H9 (cell line): ENCODE measurements around the gene COQ8B. TPM values are rescaled to one million over a fixed set of nuclear protein-coding genes. Genes with fewer than 3 reads are reported as not detected.

Source experiments
- DNase-seq: peaks from one replicate; pipeline ENCODE4 v3.0.0-alpha.2; 2017
- H2AFZ ChIP-seq: one replicate; pipeline ENCODE4 v1.6.1; 2013; ENCODE audit warnings: mild to moderate bottlenecking, low read length, control low read depth, moderate library complexity
- H2AK5ac ChIP-seq: 2 replicates; pipeline ENCODE4 v1.6.1; 2013; ENCODE audit warnings: low read length, control low read depth, mixed read lengths; ENCODE audit not compliant: insufficient read length
- H2BK120ac ChIP-seq: one replicate; pipeline ENCODE4 v1.6.1; 2013; ENCODE audit warnings: low read depth, mild to moderate bottlenecking, low read length, control low read depth, inconsistent platforms; ENCODE audit not compliant: poor library complexity, severe bottlenecking
- H2BK12ac ChIP-seq: 2 replicates; pipeline ENCODE4 v1.6.1; 2013; ENCODE audit warnings: low read length, control low read depth, mixed read lengths, low read depth; ENCODE audit not compliant: insufficient read length
- H2BK15ac ChIP-seq: 2 replicates; pipeline ENCODE4 v1.6.1; 2013; ENCODE audit warnings: low read depth, low read length, control low read depth
- H2BK20ac ChIP-seq: one replicate; pipeline ENCODE4 v1.6.1; 2013; ENCODE audit warnings: low read depth, mild to moderate bottlenecking, low read length, control low read depth, inconsistent platforms; ENCODE audit not compliant: poor library complexity, severe bottlenecking
- H2BK5ac ChIP-seq: 2 replicates; pipeline ENCODE4 v1.6.1; 2013; ENCODE audit warnings: low read length, control low read depth, mixed read lengths; ENCODE audit not compliant: insufficient read length
- H3K14ac ChIP-seq: 2 replicates; pipeline ENCODE4 v1.6.1; 2013; ENCODE audit warnings: low read length, control low read depth; ENCODE audit not compliant: insufficient read depth
- H3K18ac ChIP-seq: 2 replicates; pipeline ENCODE4 v1.6.1; 2013; ENCODE audit warnings: low read depth, mild to moderate bottlenecking, mixed read lengths, low read length, control low read depth; ENCODE audit not compliant: insufficient read length
- H3K23ac ChIP-seq: 2 replicates; pipeline ENCODE4 v1.6.1; 2013; ENCODE audit warnings: low read length, control low read depth, mixed read lengths, low read depth; ENCODE audit not compliant: insufficient read length
- H3K23me2 ChIP-seq: 2 replicates; pipeline ENCODE4 v1.6.1; 2013; ENCODE audit warnings: low read depth, mild to moderate bottlenecking, mixed read lengths, low read length, control low read depth; ENCODE audit not compliant: insufficient read length, poor library complexity, severe bottlenecking
- H3K27ac ChIP-seq: 2 replicates; pipeline ENCODE4 v1.5.1; 2013; ENCODE audit warnings: low read length, control low read depth, mixed read lengths, low read depth; ENCODE audit not compliant: insufficient read length
- H3K27me3 ChIP-seq: 2 replicates; pipeline ENCODE4 v1.6.1; 2013; ENCODE audit warnings: low read length, control low read depth, inconsistent platforms; ENCODE audit not compliant: insufficient read depth
- H3K4ac ChIP-seq: 2 replicates; pipeline ENCODE4 v1.6.1; 2013; ENCODE audit warnings: low read depth, mild to moderate bottlenecking, control low read depth, inconsistent platforms, low read length, moderate library complexity
- H3K4me1 ChIP-seq: 2 replicates; pipeline ENCODE4 v1.6.1; 2013; ENCODE audit warnings: low read length, control low read depth, inconsistent platforms; ENCODE audit not compliant: insufficient read depth
- H3K4me2 ChIP-seq: 2 replicates; pipeline ENCODE4 v1.6.1; 2013; ENCODE audit warnings: low read length, control low read depth, mixed read lengths; ENCODE audit not compliant: insufficient read length, insufficient read depth
- H3K56ac ChIP-seq: 2 replicates; pipeline ENCODE4 v1.6.1; 2013; ENCODE audit warnings: low read depth, mild to moderate bottlenecking, mixed read lengths, low read length, control low read depth; ENCODE audit not compliant: insufficient read length
- H3K79me1 ChIP-seq: 2 replicates; pipeline ENCODE4 v1.6.1; 2013; ENCODE audit warnings: low read depth, mild to moderate bottlenecking, moderate library complexity, low read length, control low read depth, inconsistent platforms; ENCODE audit not compliant: insufficient read depth, poor library complexity, severe bottlenecking
- H3K79me2 ChIP-seq: 2 replicates; pipeline ENCODE4 v1.6.1; 2013; ENCODE audit warnings: low read length, control low read depth, inconsistent platforms; ENCODE audit not compliant: insufficient read depth
- H3K9ac ChIP-seq: 2 replicates; pipeline ENCODE4 v1.6.1; 2013; ENCODE audit warnings: low read length, control low read depth, mixed read lengths; ENCODE audit not compliant: insufficient read length; ENCODE audit errors: extremely low read depth
- H3K9me3 ChIP-seq: one replicate; pipeline ENCODE4 v1.6.1; 2013; ENCODE audit warnings: low read depth, low read length, inconsistent platforms; ENCODE audit not compliant: control insufficient read depth
- H3T11ph ChIP-seq: one replicate; pipeline ENCODE4 v1.6.1; 2013; ENCODE audit warnings: mild to moderate bottlenecking, low read length, control low read depth, inconsistent platforms
- H4K20me1 ChIP-seq: one replicate; pipeline ENCODE4 v1.6.1; 2013; ENCODE audit not compliant: control insufficient read depth, insufficient read length, insufficient read depth
- H4K5ac ChIP-seq: 2 replicates; pipeline ENCODE4 v1.6.1; 2013; ENCODE audit warnings: low read depth, mild to moderate bottlenecking, mixed read lengths, low read length, control low read depth; ENCODE audit not compliant: insufficient read length
- H4K8ac ChIP-seq: replicated peaks from 2 replicates; pipeline ENCODE4 v1.6.1; 2013; ENCODE audit warnings: low read length, control low read depth, mixed read lengths, low read depth; ENCODE audit not compliant: insufficient read length
- H4K91ac ChIP-seq: 2 replicates; pipeline ENCODE4 v1.6.1; 2013; ENCODE audit warnings: low read depth, mild to moderate bottlenecking, moderate library complexity, mixed read lengths, low read length, control low read depth; ENCODE audit not compliant: insufficient read length
- H3K27ac Mint-ChIP-seq, 3 experiments: 2 replicates in 2 of 3; 3 replicates in 1 of 3; pipeline ENCODE4 v1.8.0; 2020 to 2021; ENCODE audit warnings: mixed read lengths in 3 of 3, mild to moderate bottlenecking in 1 of 3, moderate library complexity in 1 of 3
- H3K27me3 Mint-ChIP-seq: 2 replicates; pipeline ENCODE4 v1.8.0; 2021; ENCODE audit warnings: low read depth, mild to moderate bottlenecking, moderate library complexity, mixed read lengths
- H3K36me3 Mint-ChIP-seq, 3 experiments: 2 replicates in 2 of 3; 3 replicates in 1 of 3; pipeline ENCODE4 v1.8.0; 2020 to 2021; ENCODE audit warnings: low read depth in 3 of 3, mixed read lengths in 3 of 3; ENCODE audit not compliant: insufficient read depth in 1 of 3
- H3K4me1 Mint-ChIP-seq, 2 experiments: 2 replicates each; pipeline ENCODE4 v1.8.0; 2020; ENCODE audit warnings: mixed read lengths in 2 of 2
- H3K4me3 Mint-ChIP-seq, 2 experiments: 2 replicates in 1 of 2; 3 replicates in 1 of 2; pipeline ENCODE4 v1.8.0; 2020 to 2021; ENCODE audit warnings: mild to moderate bottlenecking in 2 of 2, mixed read lengths in 2 of 2, moderate library complexity in 1 of 2
- H3K9me3 Mint-ChIP-seq, 2 experiments: 2 replicates in 1 of 2; 3 replicates in 1 of 2; pipeline ENCODE4 v1.8.0; 2020; ENCODE audit warnings: mild to moderate bottlenecking in 2 of 2, mixed read lengths in 2 of 2, moderate library complexity in 1 of 2
- CTCF ChIP-seq: fragments of 200-600 bp; sonication (generic); conservative IDR thresholded peaks from 3 replicates; pipeline ENCODE4 v1.8.0; 2021; ENCODE audit warnings: antibody characterized with exemption, mild to moderate bottlenecking
- WGBS: extraction: QIAGEN DNeasy Blood & Tissue Kit; methylation state at CpG from one replicate; pipeline ENCODE4 v1.1.7; 2013; ENCODE audit warnings: missing lambda C conversion rate, low lambda C conversion rate, mixed read lengths; ENCODE audit not compliant: insufficient read length; ENCODE audit errors: extremely low coverage; 5-methylcytosine and 5-hydroxymethylcytosine counted together
- total RNA-seq: library from RNA; stranded (reverse); gene quantifications from 2 replicates; pipeline ENCODE4 v1.2.1, GENCODE V29; 2021

The COQ8B gene
- total RNA-seq, 1 experiment from 2014 or later, result 40.5 TPM

DNA sequence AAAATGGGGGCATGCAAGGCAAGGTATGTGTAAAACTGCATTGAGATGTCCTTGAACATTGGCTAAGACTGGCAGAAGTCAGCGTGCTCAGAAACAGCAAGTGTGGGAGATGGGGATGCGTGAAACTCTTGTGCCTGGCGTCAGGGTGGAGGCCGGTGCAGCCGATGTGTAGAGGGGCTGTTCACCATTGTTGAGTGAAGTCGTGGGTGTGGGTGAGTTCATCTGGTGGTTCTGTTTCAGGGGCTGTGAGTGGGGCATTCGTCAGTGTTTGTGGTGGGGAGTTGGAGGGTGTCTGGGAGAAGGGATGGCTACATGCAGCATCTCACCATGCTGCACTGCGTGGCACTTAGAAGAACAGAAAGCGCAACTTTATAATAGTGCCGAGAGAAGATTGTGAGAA lies 47.3 kb upstream of the COQ8B start:
- Histone ChIP-seq H3K27me3 (no peaks in the 10 kb centered on the region), H3T11ph (no peak overlapping the region), H4K20me1 (no peaks in the 10 kb centered on the region), H4K5ac (no peak overlapping the region), H2BK5ac (no peak overlapping the region), H3K79me1 (no peaks in the 10 kb centered on the region), H3K56ac (no peak overlapping the region), H2AK5ac (no peak overlapping the region), H3K9ac (no peak overlapping the region), H3K9me3 (no peaks in the 10 kb centered on the region), H3K4me2 (no peak overlapping the region), H3K4me1 (no peaks in the 10 kb centered on the region), H3K18ac (no peak overlapping the region), H3K23ac (no peak overlapping the region), H3K27ac (no peak overlapping the region), H3K14ac (no peak overlapping the region), H4K8ac (no peak overlapping the region), H2AFZ (no peak overlapping the region), H3K79me2 (no peaks in the 10 kb centered on the region), H2BK12ac (no peak overlapping the region), H4K91ac (no peak overlapping the region), H3K4ac (no peak overlapping the region), H2BK20ac (no peak overlapping the region), H3K23me2 (no peaks in the 10 kb centered on the region), H2BK120ac (no peak overlapping the region), H2BK15ac (no peak overlapping the region)
- WGBS, result no CpG with 5 or more reads among the region's 10 CpGs
- Mint-ChIP-seq H3K9me3 (no peaks in the 10 kb centered on the region), H3K4me1 (no peaks in the 10 kb centered on the region), H3K4me3 (no peak overlapping the region), H3K36me3 (peaks cover 59 to 80% (median 70%) of the 10 kb centered on the region in 3 experiments), H3K27me3 (no peaks in the 10 kb centered on the region), H3K27ac (peak overlapping the region in 1 of 3 experiments; percentile 7; a peak in 1 of 7 replicates)
- no peak for TF ChIP-seq CTCF
- no peak for DNase-seq
